IMR-90 (cell line): ENCODE data around the gene TMEM176B. TPM values are rescaled to one million over a fixed set of nuclear protein-coding genes. Genes with fewer than 3 reads are reported as not detected.

Experiments used
- ATAC-seq: fragments of 200-7000 bp; cut with Tn5 transposase; 2 replicates; pipeline ENCODE4 v1.9.1; 2020; ENCODE audit warnings: low read depth, mild to moderate bottlenecking, moderate library complexity
- BruUV-seq: library from RNA; stranded (reverse); fragments of 400-500 nt; replicated peaks from 2 replicates; lab custom pipeline; 2021; lab: Mats Ljungman, UMichigan
- CTCF ChIA-PET: fragments of 300-600 bp; formaldehyde crosslinking; extraction: SDS; loops from one replicate; lab custom pipeline; 2021; ENCODE audit warnings: antibody characterized with exemption; lab: Yijun Ruan, JAX
- POLR2A ChIA-PET: fragments of 300-600 bp; sonication (Branson Sonifier 250); formaldehyde crosslinking; loops from one replicate; lab custom pipeline; 2022; ENCODE audit warnings: antibody characterized with exemption; ENCODE audit not compliant: unreplicated experiment; lab: Charles Lee
- DNase-seq: peaks from one replicate; pipeline ENCODE4 v3.0.0; 2013
- H2AFZ ChIP-seq: replicated peaks from 2 replicates; pipeline ENCODE3; 2013; ENCODE audit warnings: low read length, mild to moderate bottlenecking; ENCODE audit not compliant: poor library complexity
- H2AK5ac ChIP-seq: 2 replicates; pipeline ENCODE4 v1.6.1; 2013; ENCODE audit warnings: low read depth, low read length, inconsistent platforms
- H2AK9ac ChIP-seq: replicated peaks from 2 replicates; pipeline ENCODE3; 2013; ENCODE audit warnings: mild to moderate bottlenecking, low read depth, low read length, moderate library complexity; ENCODE audit not compliant: poor library complexity
- H2BK120ac ChIP-seq: 2 replicates; pipeline ENCODE4 v1.6.1; 2013; ENCODE audit warnings: low read depth, low read length, inconsistent platforms
- H2BK15ac ChIP-seq: 3 replicates; pipeline ENCODE4 v1.6.1; 2013; ENCODE audit warnings: low read depth, low read length, inconsistent platforms
- H2BK20ac ChIP-seq: 2 replicates; pipeline ENCODE4 v1.6.1; 2013; ENCODE audit warnings: low read depth, mild to moderate bottlenecking, inconsistent platforms, low read length, moderate library complexity
- H2BK5ac ChIP-seq: 2 replicates; pipeline ENCODE4 v1.6.1; 2013; ENCODE audit warnings: mild to moderate bottlenecking, low read depth, low read length, inconsistent platforms; ENCODE audit not compliant: poor library complexity, severe bottlenecking
- H3K14ac ChIP-seq: replicated peaks from 2 replicates; pipeline ENCODE4 v1.6.1; 2013; ENCODE audit warnings: low read depth, low read length, inconsistent platforms
- H3K18ac ChIP-seq: 2 replicates; pipeline ENCODE4 v1.6.1; 2013; ENCODE audit warnings: low read depth, low read length, control low read depth
- H3K23ac ChIP-seq: 2 replicates; pipeline ENCODE4 v1.6.1; 2013; ENCODE audit warnings: low read depth, low read length, inconsistent platforms
- H3K27ac ChIP-seq: 2 replicates; pipeline ENCODE4 v1.5.1; 2013; ENCODE audit warnings: mild to moderate bottlenecking, control low read depth, low read length; ENCODE audit not compliant: insufficient read depth
- H3K27me3 ChIP-seq: 2 replicates; pipeline ENCODE4 v1.6.1; 2013; ENCODE audit warnings: low read length; ENCODE audit not compliant: control insufficient read depth, insufficient read depth
- H3K36me3 ChIP-seq: 2 replicates; pipeline ENCODE4 v1.6.1; 2013; ENCODE audit warnings: low read length, mixed read lengths; ENCODE audit not compliant: control insufficient read depth, insufficient read depth
- H3K4ac ChIP-seq: 2 replicates; pipeline ENCODE4 v1.6.1; 2013; ENCODE audit warnings: low read depth, low read length, inconsistent platforms
- H3K4me1 ChIP-seq: 2 replicates; pipeline ENCODE4 v1.6.1; 2013; ENCODE audit warnings: low read length, mixed read lengths; ENCODE audit not compliant: control insufficient read depth, insufficient read depth
- H3K4me2 ChIP-seq: 2 replicates; pipeline ENCODE4 v1.6.1; 2013; ENCODE audit warnings: low read depth, mild to moderate bottlenecking, control low read depth, low read length, moderate library complexity
- H3K4me3 ChIP-seq: 2 replicates; pipeline ENCODE4 v1.5.1; 2013; ENCODE audit warnings: low read depth, mild to moderate bottlenecking, control low read depth, low read length, moderate library complexity; ENCODE audit not compliant: insufficient read depth
- H3K56ac ChIP-seq: 2 replicates; pipeline ENCODE4 v1.6.1; 2013; ENCODE audit warnings: low read length, inconsistent platforms; ENCODE audit not compliant: insufficient read depth; ENCODE audit errors: extremely low read depth
- H3K79me1 ChIP-seq, 2 experiments: 2 replicates each; pipeline ENCODE4 v1.6.1; 2013; ENCODE audit warnings: low read length in 2 of 2, inconsistent platforms in 1 of 2, low read depth in 1 of 2
- H3K9ac ChIP-seq: 2 replicates; pipeline ENCODE4 v1.6.1; 2013; ENCODE audit warnings: low read depth, low read length, control low read depth
- H3K9me1 ChIP-seq: 2 replicates; pipeline ENCODE4 v1.6.1; 2013; ENCODE audit warnings: low read length, inconsistent platforms; ENCODE audit not compliant: insufficient read depth
- H3K9me3 ChIP-seq: 2 replicates; pipeline ENCODE4 v1.6.1; 2013; ENCODE audit warnings: low read length; ENCODE audit not compliant: control insufficient read depth, insufficient read depth
- H4K20me1 ChIP-seq: 2 replicates; pipeline ENCODE4 v1.6.1; 2013; ENCODE audit warnings: low read length, inconsistent platforms; ENCODE audit not compliant: insufficient read depth
- H4K5ac ChIP-seq: 2 replicates; pipeline ENCODE4 v1.6.1; 2013; ENCODE audit warnings: mild to moderate bottlenecking, low read depth, low read length, control low read depth
- H4K8ac ChIP-seq, 2 experiments: 2 replicates each; pipeline ENCODE4 v1.6.1; 2013; ENCODE audit warnings: low read depth in 2 of 2, low read length in 2 of 2, control low read depth in 1 of 2, inconsistent platforms in 1 of 2
- H4K91ac ChIP-seq: 2 replicates; pipeline ENCODE4 v1.6.1; 2013; ENCODE audit warnings: low read depth, low read length, inconsistent platforms; ENCODE audit not compliant: insufficient read depth
- BHLHE40 ChIP-seq: fragments of 150-350 bp; IDR thresholded peaks from 2 replicates; pipeline ENCODE4 v1.6.1; 2016; ENCODE audit warnings: mild to moderate bottlenecking, low read depth, low read length
- CEBPB ChIP-seq: IDR thresholded peaks from 2 replicates; pipeline ENCODE4 v1.6.1; 2012; ENCODE audit warnings: low read depth, low read length, improper control_type of control experiment
- CHD1 ChIP-seq: IDR thresholded peaks from 2 replicates; pipeline ENCODE4 v1.6.1; 2012; ENCODE audit warnings: low read depth, low read length, improper control_type of control experiment
- ELK1 ChIP-seq: fragments of 150-350 bp; IDR thresholded peaks from 2 replicates; pipeline ENCODE4 v1.6.1; 2016; ENCODE audit warnings: low read depth, mild to moderate bottlenecking, low read length, moderate library complexity, borderline replicate concordance
- MAFK ChIP-seq: IDR thresholded peaks from 2 replicates; pipeline ENCODE4 v1.6.1; 2012; ENCODE audit warnings: low read depth, low read length, improper control_type of control experiment
- MAZ ChIP-seq: IDR thresholded peaks from 2 replicates; pipeline ENCODE4 v1.6.1; 2012; ENCODE audit warnings: low read depth, mild to moderate bottlenecking, low read length, improper control_type of control experiment, moderate library complexity, borderline replicate concordance
- MXI1 ChIP-seq: IDR thresholded peaks from 2 replicates; pipeline ENCODE4 v1.6.1; 2012; ENCODE audit warnings: low read depth, mild to moderate bottlenecking, low read length, moderate library complexity, borderline replicate concordance
- NFE2L2 ChIP-seq: fragments of 150-350 bp; IDR thresholded peaks from 2 replicates; pipeline ENCODE4 v1.6.1; 2016; ENCODE audit warnings: low read depth, mild to moderate bottlenecking, low read length
- POLR2A ChIP-seq: IDR thresholded peaks from 2 replicates; pipeline ENCODE4 v1.6.1; 2012; ENCODE audit warnings: mild to moderate bottlenecking, low read depth, low read length
- RAD21 ChIP-seq: IDR thresholded peaks from 2 replicates; pipeline ENCODE4 v1.6.1; 2012; ENCODE audit warnings: low read length, improper control_type of control experiment
- RCOR1 ChIP-seq: IDR thresholded peaks from 2 replicates; pipeline ENCODE4 v1.6.1; 2012; ENCODE audit warnings: mild to moderate bottlenecking, low read length, improper control_type of control experiment; ENCODE audit not compliant: insufficient replicate concordance
- RFX5 ChIP-seq: IDR thresholded peaks from 2 replicates; pipeline ENCODE4 v1.8.0; 2012; ENCODE audit warnings: low read depth, mild to moderate bottlenecking, low read length, moderate library complexity
- SMC3 ChIP-seq: fragments of 150-350 bp; IDR thresholded peaks from 2 replicates; pipeline ENCODE4 v1.6.1; 2016; ENCODE audit warnings: low read depth, mild to moderate bottlenecking, antibody characterized with exemption, low read length, moderate library complexity
- USF2 ChIP-seq: fragments of 150-350 bp; IDR thresholded peaks from 2 replicates; pipeline ENCODE4 v1.6.1; 2017; ENCODE audit warnings: mild to moderate bottlenecking, antibody characterized with exemption, low read length, low read depth
- WGBS, 2 experiments: methylation state at CpG; one replicate each; pipeline versions ENCODE4 v1.1.5 to v1.1.7; 2013; ENCODE audit warnings: missing lambda C conversion rate in 2 of 2; ENCODE audit not compliant: insufficient read length in 1 of 2; ENCODE audit errors: extremely low coverage in 2 of 2; 5-methylcytosine and 5-hydroxymethylcytosine counted together
- dilution Hi-C: fragments of 300-500 bp; cut with HindIII; formaldehyde crosslinking; loops from one replicate; pipeline ENCODE4 v1.14.3; 2018; ENCODE audit warnings: low sequenced_read_pairs; ENCODE audit not compliant: unreplicated experiment
- in situ Hi-C: fragments of 300-500 bp; cut with MboI; formaldehyde crosslinking; loops from 3 replicates; pipeline ENCODE4 v1.14.3; 2019; ENCODE audit warnings: low sequenced_read_pairs, inconsistent platforms, mixed read lengths
- intact Hi-C: fragments of 100-400 bp; cut with micrococcal nuclease; formaldehyde crosslinking; loops from 2 replicates; pipeline ENCODE4 v1.10.0; 2022
- polyA plus RNA-seq, 3 experiments: library from polyadenylated mRNA; depleted of rRNA; stranded (reverse); fragments of >200 nt; gene quantifications; 2 replicates each; pipeline ENCODE4 v1.2.3, GENCODE V29; 2012; ENCODE audit warnings: low replicate concordance in 1 of 3
- total RNA-seq: library from RNA; depleted of rRNA; stranded (reverse); fragments of >200 nt; gene quantifications from 2 replicates; pipeline ENCODE4 v1.2.3, GENCODE V29; 2012
- TF ChIP-seq, protein P1 (sequence below): conservative IDR thresholded peaks from 2 replicates; pipeline ENCODE4 v1.5.1; 2012; ENCODE audit warnings: mild to moderate bottlenecking, low read depth, low read length, improper control_type of control experiment

TMEM176B gene
- total and polyA plus RNA-seq, 2 of the 4 experiments (the other 2 are of a cell fraction) = not detected

DNA sequence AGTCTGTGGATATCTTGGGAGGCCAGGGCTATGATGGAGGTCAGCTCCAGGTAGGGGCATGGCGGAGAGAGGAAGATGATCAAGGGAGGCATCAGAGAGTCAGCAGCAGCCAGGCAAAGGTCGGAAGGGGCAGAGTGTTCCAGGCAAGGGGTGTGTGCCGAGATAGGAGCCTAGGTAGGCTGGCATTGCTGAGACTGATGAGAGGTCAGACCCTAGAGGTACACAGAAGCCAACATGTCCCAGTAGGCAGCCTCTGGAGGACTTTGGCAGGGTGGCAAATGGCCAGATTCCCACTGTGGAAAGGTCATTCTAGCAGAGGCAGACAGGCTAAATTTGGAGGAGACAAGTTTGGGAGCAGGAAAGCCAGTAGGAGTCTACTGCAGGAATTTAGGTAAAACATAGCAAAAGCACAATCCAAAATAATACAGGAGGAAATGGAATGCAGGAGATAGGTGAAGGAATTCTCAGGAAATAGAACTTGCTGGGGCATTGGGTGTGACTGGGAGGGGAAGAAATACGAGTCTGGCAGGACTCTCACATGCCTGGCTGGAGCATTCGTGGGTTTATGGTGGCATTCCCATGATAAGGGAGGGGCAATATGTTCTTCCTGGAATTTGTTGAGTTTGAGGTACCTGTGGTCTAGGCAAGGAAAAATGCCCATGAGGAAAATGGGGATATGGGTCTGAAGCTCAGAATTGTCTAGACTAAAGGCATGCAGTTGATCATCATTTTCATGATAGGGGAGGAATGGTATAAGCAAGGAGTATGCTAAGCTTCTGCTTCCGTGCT lies 26.1 kb upstream of the TMEM176B start:
- 31% methylated on average over 2 of the region's 6 CpGs; no CpG with 5 or more reads in 1 of the 2 experiments for WGBS, 2 experiments
- Histone ChIP-seq H2AK9ac (no peak overlapping the region), H4K8ac (no peak overlapping the region), H3K9ac (no peak overlapping the region), H2BK20ac (no peak overlapping the region), H2AK5ac (no peak overlapping the region), H4K5ac (no peak overlapping the region), H3K4ac (no peak overlapping the region), H3K4me2 (no peak overlapping the region), H3K27me3 (no peaks in the 10 kb centered on the region; the same call in 1 of the 2 replicates), H3K9me3 (no peaks in the 10 kb centered on the region; the same call in 1 of the 2 replicates), H3K14ac (no peak overlapping the region), H3K18ac (no peak overlapping the region), H3K79me1 (no peaks in the 10 kb centered on the region), H3K27ac (no peak overlapping the region), H2AFZ (no peak overlapping the region), H3K56ac (no peak overlapping the region), H2BK120ac (no peak overlapping the region), H3K36me3 (no peaks in the 10 kb centered on the region), H3K9me1 (no peaks in the 10 kb centered on the region), H3K23ac (no peak overlapping the region), H4K20me1 (no peaks in the 10 kb centered on the region), H2BK5ac (no peak overlapping the region), H3K4me3 (no peak overlapping the region), H2BK15ac (no peak overlapping the region), H3K4me1 (no peaks in the 10 kb centered on the region; the same call in 1 of the 2 replicates), H4K91ac (no peak overlapping the region)
- CTCF ChIA-PET = no interaction called here
- POLR2A ChIA-PET = no interaction called here
- intact Hi-C loops = no loop called here
- no TSS peak for BruUV-seq
- no peak for DNase-seq
- in situ Hi-C loops = no loop called here
- dilution Hi-C loops = no loop called here
- ATAC-seq = no peak
- TF ChIP-seq CHD1 (no peak), NFE2L2 (no peak), ELK1 (no peak), MXI1 (no peak), POLR2A (no peak), SMC3 (no peak), CEBPB (no peak), RCOR1 (no peak), USF2 (no peak), RFX5 (no peak), MAZ (no peak), BHLHE40 (no peak), MAFK (no peak), RAD21 (no peak)
- TF ChIP-seq, protein P1, sequence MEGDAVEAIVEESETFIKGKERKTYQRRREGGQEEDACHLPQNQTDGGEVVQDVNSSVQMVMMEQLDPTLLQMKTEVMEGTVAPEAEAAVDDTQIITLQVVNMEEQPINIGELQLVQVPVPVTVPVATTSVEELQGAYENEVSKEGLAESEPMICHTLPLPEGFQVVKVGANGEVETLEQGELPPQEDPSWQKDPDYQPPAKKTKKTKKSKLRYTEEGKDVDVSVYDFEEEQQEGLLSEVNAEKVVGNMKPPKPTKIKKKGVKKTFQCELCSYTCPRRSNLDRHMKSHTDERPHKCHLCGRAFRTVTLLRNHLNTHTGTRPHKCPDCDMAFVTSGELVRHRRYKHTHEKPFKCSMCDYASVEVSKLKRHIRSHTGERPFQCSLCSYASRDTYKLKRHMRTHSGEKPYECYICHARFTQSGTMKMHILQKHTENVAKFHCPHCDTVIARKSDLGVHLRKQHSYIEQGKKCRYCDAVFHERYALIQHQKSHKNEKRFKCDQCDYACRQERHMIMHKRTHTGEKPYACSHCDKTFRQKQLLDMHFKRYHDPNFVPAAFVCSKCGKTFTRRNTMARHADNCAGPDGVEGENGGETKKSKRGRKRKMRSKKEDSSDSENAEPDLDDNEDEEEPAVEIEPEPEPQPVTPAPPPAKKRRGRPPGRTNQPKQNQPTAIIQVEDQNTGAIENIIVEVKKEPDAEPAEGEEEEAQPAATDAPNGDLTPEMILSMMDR = no peak
